SH-SY5Y (cell line): ENCODE results near the gene RIT2.
A peak's percentile ranks its signal among the peaks of the same experiment; 100 is the strongest.

Experiments used
- GATA2 ChIP-seq: IDR thresholded peaks from 2 replicates; pipeline ENCODE4 v1.6.1; 2011; ENCODE audit warnings: mild to moderate bottlenecking, low read depth, low read length
- GATA3 ChIP-seq: IDR thresholded peaks from 2 replicates; pipeline ENCODE4 v1.6.1; 2011; ENCODE audit warnings: low read depth, mild to moderate bottlenecking, low read length, moderate library complexity

The RIT2 gene

DNA sequence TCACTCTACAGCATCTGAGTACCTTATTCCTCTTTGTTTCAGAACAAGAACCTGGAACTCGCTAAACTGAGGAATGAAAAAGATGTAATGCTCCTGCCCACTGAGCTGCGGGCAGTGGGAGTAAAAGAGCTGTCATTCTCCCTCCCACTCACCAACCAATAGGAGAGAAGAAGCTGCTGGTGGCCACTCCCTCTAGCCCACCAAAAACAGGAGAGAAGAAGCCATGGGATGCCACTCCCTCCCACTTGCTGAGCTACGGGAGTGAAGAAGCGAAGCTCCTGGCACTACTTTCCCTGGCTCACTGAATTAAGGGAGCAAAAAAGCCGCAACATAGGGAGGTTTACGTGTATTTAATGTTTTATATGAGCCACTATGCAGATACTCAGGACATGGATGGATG, 53.7 kb downstream of the RIT2 start:
- TF ChIP-seq GATA2 (no peak), GATA3 (no peak)

DNA sequence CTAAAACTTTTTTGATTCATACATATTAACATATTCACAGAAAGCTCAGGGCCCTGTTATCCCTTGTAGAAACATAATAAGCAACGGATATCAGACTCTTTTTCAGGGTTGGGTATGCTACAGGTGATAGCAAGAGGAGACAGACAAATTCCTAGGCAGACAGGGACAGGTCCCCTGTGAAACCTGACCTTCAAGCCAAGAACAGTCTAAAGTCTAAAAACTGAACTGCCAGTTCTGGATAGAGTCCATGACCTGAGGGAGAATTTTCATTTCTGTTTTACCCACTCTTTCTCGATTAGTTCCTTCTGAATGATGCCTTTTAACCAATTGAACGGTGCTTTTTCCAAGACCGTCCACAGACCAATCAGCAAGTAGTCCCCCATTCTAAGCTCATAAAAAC, 54.2 kb downstream of the RIT2 start:
- TF ChIP-seq GATA2 (no peak), GATA3 (no peak)

DNA sequence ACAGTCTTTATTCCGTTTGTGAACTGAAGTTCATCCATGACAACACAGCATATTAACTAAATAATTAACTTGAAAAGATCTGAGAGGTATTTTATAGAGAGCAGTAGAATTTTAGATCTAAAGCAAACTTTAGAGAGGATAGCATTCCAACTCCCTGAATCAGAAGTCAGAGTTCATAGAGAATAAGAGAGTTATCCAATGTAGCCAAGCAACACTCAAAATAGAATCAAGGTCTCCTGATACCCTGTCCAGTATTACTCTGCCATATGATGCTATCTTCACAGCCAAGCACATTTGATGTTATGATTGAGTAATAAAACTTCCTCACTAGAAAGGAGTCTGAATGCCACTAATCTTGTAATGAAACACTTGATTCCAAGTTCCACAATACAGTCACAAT, 55.5 kb downstream of the RIT2 start:
- no peak for TF ChIP-seq GATA3

DNA sequence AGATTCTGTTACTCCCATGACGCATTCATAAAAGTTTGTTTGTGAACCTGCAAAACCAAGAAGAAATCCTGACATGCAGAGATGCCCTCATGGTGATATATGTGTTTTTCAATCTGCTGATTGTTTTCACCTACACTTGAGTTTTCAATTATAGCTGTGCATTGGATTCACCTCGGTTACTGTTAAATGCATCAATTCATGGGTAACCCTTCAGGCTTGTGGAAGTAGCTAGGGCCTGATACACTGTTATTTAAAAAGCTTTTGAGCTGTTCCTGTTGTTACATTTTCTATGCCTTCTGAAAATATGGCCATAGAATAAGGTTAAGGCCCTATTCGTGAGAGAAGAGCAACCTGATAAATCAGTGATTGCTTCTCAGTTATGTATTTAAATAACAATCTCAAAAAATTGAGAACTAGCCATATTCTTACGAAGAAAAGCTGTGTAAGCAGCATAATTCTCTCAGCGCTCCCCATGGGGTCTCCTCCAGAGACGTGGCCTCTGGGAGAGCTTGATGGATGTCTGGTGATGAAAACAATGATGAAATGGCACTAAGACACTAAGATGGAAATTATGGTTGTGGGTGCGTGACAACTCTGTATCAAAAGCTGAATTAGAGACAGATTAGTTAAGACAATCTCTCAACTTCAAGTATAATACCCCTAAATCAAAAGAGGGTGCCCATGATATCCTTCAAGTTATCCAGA, 60.5 kb downstream of the RIT2 start:
- no peak for TF ChIP-seq GATA3
- no peak for TF ChIP-seq GATA2

DNA sequence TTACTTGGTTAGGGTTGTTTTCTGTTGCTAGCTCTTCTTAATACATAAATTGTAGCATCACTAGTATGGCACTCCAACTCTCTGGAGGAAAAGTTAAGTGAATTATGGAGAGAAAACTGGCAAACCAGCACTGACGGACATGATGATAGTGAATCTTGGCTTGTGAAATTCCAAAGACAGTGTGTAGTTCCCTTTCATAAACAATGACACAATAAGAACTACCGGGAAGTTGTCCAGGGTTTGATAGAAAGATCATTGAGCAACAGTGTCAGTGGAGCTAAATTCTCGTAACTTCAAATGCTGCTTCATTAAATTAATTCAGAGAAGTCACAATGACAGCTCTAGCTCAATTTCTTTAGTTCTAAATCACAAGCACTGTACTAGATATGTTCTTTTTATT, 66.5 kb downstream of the RIT2 start:
- TF ChIP-seq GATA3 (no peak), GATA2 (no peak)

DNA sequence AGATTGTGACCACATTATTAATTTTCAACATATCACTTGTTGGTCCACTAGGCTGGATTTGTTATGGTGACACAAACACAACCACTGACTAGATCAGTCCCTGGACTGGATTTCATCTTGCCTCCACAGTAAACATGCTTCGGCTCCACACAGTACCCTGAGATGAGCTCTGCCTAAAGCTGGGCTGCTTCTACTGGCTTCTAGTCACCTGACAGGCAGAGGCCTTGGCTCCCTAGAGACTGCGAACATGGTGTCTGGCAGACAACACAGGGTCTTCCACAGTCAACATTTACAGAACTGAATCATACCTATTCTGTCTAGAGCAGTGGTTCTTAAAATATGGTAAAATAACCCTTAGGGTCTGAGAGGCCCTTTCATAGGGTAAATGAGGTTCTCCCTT, 69.2 kb downstream of the RIT2 start:
- TF ChIP-seq GATA3 (no peak), GATA2 (no peak)

DNA sequence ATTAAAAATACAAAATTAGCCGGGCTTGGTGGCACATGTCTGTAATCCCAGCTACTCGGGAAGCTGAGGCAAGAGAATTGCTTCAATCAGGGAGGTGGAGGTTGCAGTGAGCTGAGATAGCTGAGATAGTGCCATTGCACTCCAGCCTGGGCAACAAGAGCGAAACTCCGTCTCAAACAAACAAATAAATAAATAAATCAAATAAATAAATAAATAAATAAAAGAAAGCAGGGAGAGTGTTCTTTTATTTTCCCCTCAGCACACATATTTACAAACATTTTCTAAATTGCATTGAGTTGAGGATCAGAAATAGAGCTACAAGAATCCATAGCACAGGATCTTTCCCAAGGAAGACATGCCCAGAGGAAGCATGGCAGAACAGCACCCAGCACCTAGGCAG, 71.9 kb downstream of the RIT2 start:
- TF ChIP-seq GATA3 (no peak), GATA2 (no peak)

DNA sequence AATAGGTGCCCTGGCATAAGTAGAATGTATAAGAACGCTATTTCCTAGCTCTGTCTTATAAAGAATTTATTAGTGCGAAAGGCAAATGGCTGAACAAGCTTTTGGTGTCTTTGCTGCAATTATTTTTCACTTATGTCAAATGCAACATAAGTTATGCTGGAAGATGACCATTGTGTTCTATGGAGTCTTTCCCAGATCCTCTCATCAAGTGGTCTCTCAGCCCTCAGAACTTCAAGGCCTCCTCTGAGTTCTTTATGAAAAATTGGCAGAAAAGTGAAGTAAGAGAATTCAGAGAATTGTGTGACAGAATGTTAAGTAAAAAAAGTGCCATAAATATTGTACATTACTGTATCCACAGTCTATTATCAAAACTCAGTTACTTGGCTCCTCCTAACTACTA, 75.2 kb downstream of the RIT2 start:
- TF ChIP-seq GATA2 = no peak
- TF ChIP-seq GATA3 = no peak

DNA sequence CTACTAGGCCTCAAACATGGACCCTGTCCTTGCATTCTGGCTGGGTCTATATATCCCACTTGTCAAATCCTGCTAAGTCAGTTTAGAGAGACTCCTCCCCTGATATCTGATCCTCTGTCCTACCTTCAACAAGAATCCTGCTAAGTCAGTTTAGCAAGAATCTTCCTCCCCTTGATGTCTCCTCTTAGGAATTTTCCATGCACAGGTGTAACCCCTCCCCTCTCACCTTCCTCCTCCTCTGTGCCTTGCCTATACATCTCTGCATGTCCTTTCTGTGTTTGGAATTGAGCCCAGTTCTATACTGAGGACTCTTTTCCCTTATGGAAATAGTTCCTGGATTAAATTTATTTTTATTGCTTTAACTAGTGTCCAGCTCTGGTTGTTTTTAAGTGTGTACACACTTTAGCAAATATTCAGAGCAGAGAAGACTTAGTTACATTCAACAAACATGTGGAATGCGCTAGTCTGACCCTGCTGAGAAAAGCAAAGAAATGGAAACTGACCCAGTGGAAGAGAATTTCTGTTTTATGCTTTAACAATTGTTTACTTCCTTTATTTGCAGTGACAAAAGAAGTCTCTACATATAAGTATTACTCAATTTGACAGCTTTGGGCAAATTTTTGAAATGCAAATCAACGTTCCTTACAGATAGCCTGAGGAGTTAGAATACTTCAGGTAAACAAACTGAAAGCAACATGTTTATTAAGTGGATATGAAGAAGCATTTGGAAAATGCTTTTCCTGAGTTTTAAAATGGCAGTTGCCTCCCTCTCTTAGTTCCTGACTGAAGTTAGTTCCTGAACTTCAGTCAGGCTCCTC, 80.6 kb downstream of the RIT2 start:
- TF ChIP-seq GATA3 (no peak), GATA2 (no peak)

DNA sequence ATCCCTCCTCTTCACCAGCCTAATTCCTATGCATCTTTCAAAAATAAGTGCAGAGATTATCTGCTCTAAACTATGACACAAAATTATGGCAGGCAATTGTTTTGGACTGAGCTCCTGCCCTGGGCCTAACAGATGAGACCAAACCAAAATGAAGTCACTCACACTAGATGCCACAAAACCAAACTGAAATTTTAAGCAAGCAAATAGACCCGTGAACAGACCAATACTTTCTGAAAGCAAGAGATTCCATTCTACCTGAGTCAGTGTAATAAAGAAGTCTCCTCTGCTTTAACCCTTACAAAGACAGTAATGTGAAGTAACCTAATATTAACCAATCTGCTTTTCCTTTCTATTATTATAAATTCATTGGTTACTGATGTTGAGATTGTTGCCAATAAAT, 84.3 kb downstream of the RIT2 start:
- TF ChIP-seq GATA2 = no peak
- TF ChIP-seq GATA3 = no peak

DNA sequence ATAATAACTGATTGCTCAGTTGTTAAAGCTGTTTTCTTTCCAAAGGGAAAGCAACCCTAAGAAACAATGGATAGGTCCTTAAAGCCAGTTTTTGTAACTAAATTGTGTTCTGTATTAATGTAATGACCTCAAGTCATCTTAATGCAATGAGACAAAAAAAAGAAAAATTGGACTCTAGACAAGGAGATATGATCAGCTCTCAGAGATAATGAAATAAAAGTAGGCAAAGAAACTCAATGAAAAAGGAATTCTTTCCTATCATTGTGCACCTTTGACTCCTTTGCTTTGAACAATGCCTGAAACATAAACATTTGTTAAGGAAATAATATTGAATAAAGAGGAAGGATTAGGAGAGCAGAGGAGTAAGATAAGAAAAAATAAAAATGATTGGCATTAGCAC, 86.1 kb downstream of the RIT2 start:
- TF ChIP-seq GATA2 (no peak), GATA3 (no peak)

DNA sequence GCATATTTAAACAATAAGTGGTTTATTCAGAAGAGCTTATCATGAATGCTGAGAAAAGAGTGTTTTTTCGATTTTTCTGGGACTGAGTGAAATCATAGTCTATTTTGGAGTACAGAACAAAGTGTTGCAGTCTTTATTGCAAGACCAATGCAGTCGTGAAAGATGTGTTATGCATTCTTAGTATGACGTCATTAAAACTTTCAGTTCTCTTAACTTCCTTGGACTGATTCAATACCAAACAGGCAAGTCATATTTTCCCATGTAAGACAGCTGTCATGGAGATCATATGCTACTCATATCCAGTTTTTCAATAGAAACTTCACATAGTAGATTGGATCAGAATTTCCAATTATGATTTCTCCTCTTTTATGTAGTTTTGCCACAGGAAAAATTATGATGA, 92.6 kb downstream of the RIT2 start:
- TF ChIP-seq GATA2 = no peak
- TF ChIP-seq GATA3 = no peak

DNA sequence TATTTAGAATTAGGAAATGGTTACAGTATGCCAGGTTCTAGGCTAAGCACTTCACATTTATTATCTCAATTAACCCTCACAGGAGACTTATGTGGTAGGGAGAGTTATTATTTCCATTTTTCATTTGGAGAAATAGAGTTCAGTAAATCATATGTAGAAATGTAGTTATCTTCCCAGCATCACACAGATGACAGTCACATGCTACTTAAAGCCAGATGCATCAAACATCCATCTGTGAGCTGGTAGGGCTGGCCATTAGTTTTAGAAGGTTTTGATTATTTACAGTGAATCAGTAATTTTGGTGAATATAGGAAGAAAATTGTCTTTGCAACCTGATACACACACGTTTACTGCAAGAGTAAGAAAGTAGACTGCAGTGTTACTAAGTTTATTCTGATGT, 97.9 kb downstream of the RIT2 start:
- TF ChIP-seq GATA3 (peak; percentile 72), GATA2 (peak; percentile 58; the same call in 1 of the 2 replicates)

DNA sequence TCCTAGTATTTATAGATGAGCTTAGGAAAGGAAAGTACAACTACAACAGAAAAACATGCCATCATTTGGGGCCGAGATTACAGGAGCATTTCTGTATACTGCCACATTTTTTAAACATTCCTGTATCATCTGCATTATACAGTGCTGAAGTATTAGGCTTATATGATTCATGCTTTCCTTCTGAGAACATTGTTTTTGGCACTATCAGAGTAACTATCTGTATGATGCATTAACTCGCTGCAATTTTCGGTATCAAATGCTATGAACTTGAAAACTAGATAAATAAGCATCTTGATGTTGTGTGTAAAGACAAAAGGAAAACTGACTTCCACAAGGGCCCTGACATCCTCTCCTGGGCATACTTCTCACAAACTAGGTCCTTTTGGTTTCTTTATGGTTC, 102.0 kb downstream of the RIT2 start:
- TF ChIP-seq GATA3 (no peak), GATA2 (no peak)

DNA sequence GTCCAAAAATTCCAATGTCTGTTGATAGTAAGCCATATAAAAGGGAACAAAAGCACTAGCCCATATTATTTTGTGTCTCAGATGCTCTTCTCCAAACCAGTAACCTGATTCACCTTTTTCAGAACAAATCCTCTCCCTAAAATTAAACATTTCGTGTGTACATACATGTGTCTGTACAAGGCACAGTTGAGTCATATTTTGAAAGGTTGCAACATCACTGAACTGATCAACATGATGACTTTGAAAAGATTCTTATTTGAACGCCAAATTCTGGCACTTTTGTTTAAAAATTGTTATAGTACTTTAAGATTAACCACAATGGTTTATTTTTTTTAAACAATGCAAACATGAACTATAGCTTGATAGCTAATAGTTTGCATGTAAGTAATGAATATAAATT, 102.5 kb downstream of the RIT2 start:
- TF ChIP-seq GATA3 (no peak), GATA2 (no peak)
